Cardiac muscle cell (in vitro differentiated cells and primary cell): Measurements from ENCODE around the gene MRPL39. TPM values are rescaled to one million over a fixed set of nuclear protein-coding genes. Genes with fewer than 3 reads are reported as not detected.

Experiments used
- DNase-seq, 2 donors: peaks; one replicate each; pipeline versions ENCODE4 v3.0.0 to v3.0.0-alpha.2; 2010 to 2017; ENCODE audit warnings: low read depth in 1 of 2, low spot score in 1 of 2
- H3K27ac ChIP-seq: fragments of 200-600 bp; sonication (generic); 2 replicates; pipeline ENCODE4 v1.5.1; 2016
- H3K27me3 ChIP-seq: fragments of 200-600 bp; sonication (generic); 2 replicates; pipeline ENCODE4 v1.6.0; 2016; ENCODE audit warnings: control low read depth
- H3K36me3 ChIP-seq: fragments of 200-600 bp; sonication (generic); 2 replicates; pipeline ENCODE4 v1.5.1; 2016; ENCODE audit warnings: control low read depth
- H3K4me1 ChIP-seq: fragments of 200-600 bp; sonication (generic); 2 replicates; pipeline ENCODE4 v1.8.1; 2017; ENCODE audit warnings: low read depth, mild to moderate bottlenecking, mixed run types
- H3K4me3 ChIP-seq: fragments of 200-600 bp; sonication (generic); 2 replicates; pipeline ENCODE4 v1.5.1; 2016; ENCODE audit warnings: mild to moderate bottlenecking
- H3K9me3 ChIP-seq: fragments of 200-600 bp; sonication (generic); 2 replicates; pipeline ENCODE4 v1.5.1; 2017; ENCODE audit warnings: low read depth, mild to moderate bottlenecking, control low read depth
- CTCF ChIP-seq: IDR thresholded peaks from 2 replicates; pipeline ENCODE4 v1.5.1; 2012; ENCODE audit warnings: low read depth, mild to moderate bottlenecking, low read length
- polyA plus RNA-seq: library from polyadenylated mRNA; unstranded; fragments of >200 nt; fragmentation: Nextera tagmentation; extraction: Ambion mirVana; gene quantifications from 2 replicates; pipeline ENCODE4 v1.2.1, GENCODE V29; 2016
- total RNA-seq: library from RNA; depleted of rRNA; stranded (reverse); fragments of >200 nt; gene quantifications from 2 replicates; pipeline ENCODE4 v1.2.3, GENCODE V29; 2016

The MRPL39 gene
- total and polyA plus RNA-seq, 2 experiments from 2014 or later = 25.1 to 87.9 TPM

DNA sequence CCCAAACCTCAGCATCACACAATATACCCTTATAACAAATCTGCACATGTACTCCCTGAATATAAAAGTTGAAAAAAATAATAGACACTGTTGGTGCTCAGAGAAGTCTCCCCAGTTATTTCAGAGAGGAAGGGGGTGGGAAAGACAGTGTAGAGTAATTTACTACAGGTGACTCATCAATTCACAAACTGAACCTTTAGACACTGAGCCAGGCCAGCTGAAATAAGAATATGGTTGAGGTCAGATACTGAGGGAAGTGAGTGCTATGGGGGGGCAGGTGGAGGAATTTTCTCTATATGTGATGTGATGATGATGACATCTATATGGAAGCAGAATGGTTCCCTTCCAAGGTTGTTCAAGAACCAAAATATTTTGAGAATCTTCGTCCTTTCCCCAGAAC, 50.1 kb downstream of the MRPL39 start:
- DNase-seq = no peak
- H3K36me3 ChIP-seq = no peaks in the 10 kb centered on the region
- TF ChIP-seq CTCF = no peak
- no peak overlapping the region for H3K27ac ChIP-seq
- H3K4me1 ChIP-seq = no peaks in the 10 kb centered on the region
- H3K9me3 ChIP-seq = no peaks in the 10 kb centered on the region
- no peak overlapping the region for H3K4me3 ChIP-seq
- H3K27me3 ChIP-seq = peaks cover 2% of the 10 kb centered on the region

GRCh38 chr21:25556091-25556490, 51.2 kb downstream of the MRPL39 start:
- no peak overlapping the region for H3K27ac ChIP-seq
- DNase-seq = no peak
- TF ChIP-seq CTCF = no peak
- H3K27me3 ChIP-seq = no peaks in the 10 kb centered on the region
- H3K4me1 ChIP-seq = no peaks in the 10 kb centered on the region
- H3K9me3 ChIP-seq = no peaks in the 10 kb centered on the region
- no peaks in the 10 kb centered on the region for H3K36me3 ChIP-seq
- H3K4me3 ChIP-seq = no peak overlapping the region

DNA sequence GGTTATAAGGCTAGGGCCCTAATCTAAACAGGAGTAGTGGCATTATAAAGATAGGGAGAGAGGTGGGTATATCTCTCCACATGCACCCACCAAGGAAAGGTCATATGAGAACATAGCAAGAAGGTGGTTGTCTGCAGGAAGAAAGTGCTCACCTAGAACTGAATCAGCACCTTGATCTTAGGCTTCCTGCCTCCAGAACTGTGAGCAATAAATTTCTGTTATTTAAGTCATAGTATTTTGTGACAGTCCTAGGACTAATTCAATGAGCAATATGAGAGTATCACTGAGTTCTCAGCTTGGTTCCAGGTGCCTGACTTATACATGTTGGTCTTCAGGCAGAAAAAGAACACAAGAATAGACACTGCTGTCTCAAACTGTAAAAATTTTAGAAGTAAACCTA, 51.8 kb downstream of the MRPL39 start:
- Histone ChIP-seq H3K4me1 (no peaks in the 10 kb centered on the region), H3K36me3 (no peaks in the 10 kb centered on the region), H3K27me3 (no peaks in the 10 kb centered on the region), H3K9me3 (no peaks in the 10 kb centered on the region), H3K27ac (no peak overlapping the region), H3K4me3 (no peak overlapping the region)
- TF ChIP-seq CTCF = no peak
- DNase-seq = no peak

DNA sequence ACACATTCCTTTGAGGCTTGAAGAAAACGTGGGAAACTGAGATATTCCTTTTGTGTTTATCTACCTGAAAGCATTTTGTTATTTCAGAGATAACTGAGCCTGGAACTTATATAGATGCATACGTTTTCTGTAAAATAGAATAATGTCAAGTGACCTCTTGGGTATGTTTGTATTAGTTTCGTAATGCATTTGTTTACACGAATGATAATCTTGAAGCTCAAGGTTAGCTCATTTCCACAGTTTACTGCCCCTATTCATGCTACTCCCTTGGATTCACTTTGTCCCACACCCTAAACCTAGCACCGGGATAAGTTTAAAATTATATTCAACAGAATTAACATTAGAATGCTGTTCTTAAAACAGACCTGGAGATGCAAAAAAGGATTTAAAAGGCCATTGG, 54.4 kb downstream of the MRPL39 start:
- no peak for TF ChIP-seq CTCF
- Histone ChIP-seq H3K36me3 (no peaks in the 10 kb centered on the region), H3K27me3 (no peaks in the 10 kb centered on the region), H3K4me3 (no peak overlapping the region), H3K9me3 (no peaks in the 10 kb centered on the region), H3K4me1 (no peaks in the 10 kb centered on the region), H3K27ac (no peak overlapping the region)
- no peak for DNase-seq

GRCh38 chr21:25551569-25551968, 55.7 kb downstream of the MRPL39 start:
- TF ChIP-seq CTCF = no peak

More at GRCh38 chr21:25551569-25551968, 55.7 kb downstream of the MRPL39 start:
- no peaks in the 10 kb centered on the region for H3K27me3 ChIP-seq
- DNase-seq = no peak
- H3K9me3 ChIP-seq = no peaks in the 10 kb centered on the region
- H3K36me3 ChIP-seq = no peaks in the 10 kb centered on the region
- no peak overlapping the region for H3K4me3 ChIP-seq
- no peak overlapping the region for H3K27ac ChIP-seq
- H3K4me1 ChIP-seq = no peaks in the 10 kb centered on the region
